ENCODE data around the gene EHBP1.

- TF ChIP-seq CTCF (conservative IDR thresholded peaks at IDR 0.05; ENCODE audit: low read depth, low read length) (no peak), EZH2 (IDR thresholded peaks at IDR 0.05; ENCODE audit: borderline replicate concordance, low read depth, low read length, poor library complexity, severe bottlenecking) (no peak)
These were observed 41.4 kb upstream of the EHBP1 start for GRCh38 chr2:62663920-62664795.
